CD4-positive, alpha-beta T cell (primary cell): ENCODE results near the gene FAM89A. TPM values are rescaled to one million over a fixed set of nuclear protein-coding genes. Genes with fewer than 3 reads are reported as not detected.

Source experiments
- ATAC-seq: fragments of 200-7000 bp; cut with Tn5 transposase; one replicate; pipeline ENCODE4 v1.10.0; 2022; ENCODE audit warnings: mild to moderate bottlenecking; ENCODE audit not compliant: poor library complexity
- CTCF ChIA-PET: fragments of 350-600 bp; sonication (Branson Sonifier 250); formaldehyde crosslinking; loops from one replicate; lab custom pipeline; 2021; ENCODE audit warnings: antibody characterized with exemption, inconsistent platforms; lab: Charles Lee
- POLR2A ChIA-PET: fragments of 350-600 bp; sonication (Branson Sonifier 250); formaldehyde crosslinking; loops from one replicate; lab custom pipeline; 2021; ENCODE audit warnings: antibody characterized with exemption, inconsistent platforms; lab: Charles Lee
- DNase-seq, 14 experiments: peaks; one replicate each; pipeline ENCODE4 v3.0.0-alpha.2; 2013 to 2020; ENCODE audit warnings: mixed read lengths in 2 of 14
- H3K27ac ChIP-seq, 2 donors: one replicate each; pipeline versions ENCODE4 v1.5.1 to v1.7.0; 2013; ENCODE audit warnings: low read length in 2 of 2, low read depth in 1 of 2, mild to moderate bottlenecking in 1 of 2
- H3K27me3 ChIP-seq, 2 experiments: 1 replicate in 1 of 2; 2 replicates in 1 of 2; pipeline versions ENCODE4 v1.6.1 to v1.7.0; 2013; ENCODE audit warnings: low read length in 2 of 2, control low read depth in 1 of 2, mild to moderate bottlenecking in 1 of 2, moderate library complexity in 1 of 2; ENCODE audit not compliant: insufficient read depth in 2 of 2, control insufficient read depth in 1 of 2
- H3K36me3 ChIP-seq: one replicate; pipeline ENCODE4 v1.6.1; 2013; ENCODE audit warnings: low read length, control low read depth; ENCODE audit not compliant: insufficient read depth
- H3K4me1 ChIP-seq: one replicate; pipeline ENCODE4 v1.6.1; 2013; ENCODE audit warnings: low read length, control low read depth; ENCODE audit not compliant: insufficient read depth
- H3K4me3 ChIP-seq: one replicate; pipeline ENCODE4 v1.5.1; 2013; ENCODE audit warnings: mild to moderate bottlenecking, low read length, moderate library complexity
- H3K9me3 ChIP-seq, 2 experiments: 1 replicate in 1 of 2; 2 replicates in 1 of 2; pipeline versions ENCODE4 v1.6.1 to v1.7.0; 2013; ENCODE audit warnings: low read length in 2 of 2, mild to moderate bottlenecking in 2 of 2, control low read depth in 1 of 2, moderate library complexity in 1 of 2; ENCODE audit not compliant: control insufficient read depth in 1 of 2, insufficient read depth in 1 of 2
- H3K27ac Mint-ChIP-seq: one replicate; pipeline ENCODE4 v1.8.0; 2020; ENCODE audit warnings: mixed read lengths
- H3K27me3 Mint-ChIP-seq: one replicate; pipeline ENCODE4 v1.8.0; 2021; ENCODE audit warnings: mixed read lengths
- H3K36me3 Mint-ChIP-seq: one replicate; pipeline ENCODE4 v1.8.0; 2021; ENCODE audit warnings: low read depth, mixed read lengths
- H3K4me1 Mint-ChIP-seq: one replicate; pipeline ENCODE4 v1.8.0; 2021; ENCODE audit warnings: low read depth, mixed read lengths
- H3K4me3 Mint-ChIP-seq: one replicate; pipeline ENCODE4 v1.8.0; 2020; ENCODE audit warnings: mild to moderate bottlenecking, mixed read lengths
- H3K9me3 Mint-ChIP-seq: one replicate; pipeline ENCODE4 v1.8.0; 2020; ENCODE audit warnings: mixed read lengths
- CTCF ChIP-seq: fragments of 200-600 bp; IDR thresholded peaks from one replicate; pipeline ENCODE4 v1.8.0; 2022; ENCODE audit warnings: antibody characterized with exemption, mild to moderate bottlenecking
- intact Hi-C, 2 experiments: fragments of 100-400 bp; cut with DNase I in 1 of 2; cut with micrococcal nuclease in 1 of 2; formaldehyde crosslinking; loops; one replicate each; pipeline versions ENCODE4 v1.15.1 to v1.9.0; 2023 to 2025; cut with DNase I, micrococcal nuclease
- total RNA-seq, 174 experiments: library from RNA in 2 of 174; stranded (reverse) in 2 of 174; gene quantifications; one replicate each; pipeline ENCODE4 v1.2.3 and lab custom pipeline; 2021 to 2026

Gene FAM89A
- total RNA-seq, 2 experiments from 2014 or later: 3.3 to 4.0 TPM

- Mint-ChIP-seq H3K27ac (no peak overlapping the region), H3K36me3 (peaks cover 46% of the 10 kb centered on the region), H3K4me3 (no peak overlapping the region), H3K4me1 (no peaks in the 10 kb centered on the region), H3K27me3 (no peaks in the 10 kb centered on the region), H3K9me3 (peaks cover 9% of the 10 kb centered on the region)
- no peak for DNase-seq
- no peak for TF ChIP-seq CTCF
- ChIA-PET CTCF (no interaction called here), POLR2A (no interaction called here)
- no peaks in the 10 kb centered on the region for H3K27me3 ChIP-seq
- H3K4me1 ChIP-seq: no peaks in the 10 kb centered on the region
- no peak for ATAC-seq
- intact Hi-C loops: no loop called here
- no peak overlapping the region for H3K27ac ChIP-seq
- no peak overlapping the region for H3K4me3 ChIP-seq
- peaks cover 8 to 24% of the 10 kb centered on the region in 2 experiments for H3K9me3 ChIP-seq
- peaks cover 69% of the 10 kb centered on the region for H3K36me3 ChIP-seq
These were observed 39.9 kb downstream of the FAM89A start for GRCh38 chr1:231000201-231000600.

GRCh38 chr1:230994860-230995259 is 45.2 kb downstream of the FAM89A start:
- Mint-ChIP-seq H3K27ac (no peak overlapping the region), H3K9me3 (no peaks in the 10 kb centered on the region), H3K4me1 (peaks cover 5% of the 10 kb centered on the region), H3K27me3 (no peaks in the 10 kb centered on the region), H3K36me3 (peaks cover 47% of the 10 kb centered on the region), H3K4me3 (no peak overlapping the region)
- POLR2A ChIA-PET: no interaction called here
- no peak for DNase-seq
- H3K4me3 ChIP-seq: no peak overlapping the region
- no peak overlapping the region for H3K27ac ChIP-seq
- no peaks in the 10 kb centered on the region for H3K27me3 ChIP-seq
- H3K9me3 ChIP-seq: no peaks in the 10 kb centered on the region
- CTCF ChIA-PET: no interaction called here
- H3K4me1 ChIP-seq: no peaks in the 10 kb centered on the region
- no peak for ATAC-seq
- no peak for TF ChIP-seq CTCF
- intact Hi-C loops: no loop called here
- peaks cover 74% of the 10 kb centered on the region for H3K36me3 ChIP-seq

- Mint-ChIP-seq H3K27ac (no peak overlapping the region), H3K4me3 (no peak overlapping the region), H3K9me3 (no peaks in the 10 kb centered on the region), H3K4me1 (peaks cover 5% of the 10 kb centered on the region), H3K36me3 (peaks cover 63% of the 10 kb centered on the region), H3K27me3 (no peaks in the 10 kb centered on the region)
- H3K27ac ChIP-seq: no peak overlapping the region
- ChIA-PET POLR2A (no interaction called here), CTCF (no interaction called here)
- no peak for TF ChIP-seq CTCF
- intact Hi-C loops: no loop called here
- no peak for DNase-seq
- H3K4me1 ChIP-seq: no peaks in the 10 kb centered on the region
- H3K4me3 ChIP-seq: no peak overlapping the region
- H3K36me3 ChIP-seq: peaks cover 51% of the 10 kb centered on the region
- no peaks in the 10 kb centered on the region for H3K9me3 ChIP-seq
- ATAC-seq: no peak
- no peaks in the 10 kb centered on the region for H3K27me3 ChIP-seq
These were observed 47.8 kb downstream of the FAM89A start for GRCh38 chr1:230992100-230992774.
